ENCODE results near the gene SEMA4B. TPM values are rescaled to one million over a fixed set of nuclear protein-coding genes. Genes with fewer than 3 reads are reported as not detected.
"Not testable (repeated sequence)": the region's sequence is repeated elsewhere in the genome, so short reads cannot be mapped to it uniquely, and the experiment has no call there.

The SEMA4B gene
- total RNA-seq, 2 experiments from 2014 or later: 12.5 to 15.8 TPM

DNA sequence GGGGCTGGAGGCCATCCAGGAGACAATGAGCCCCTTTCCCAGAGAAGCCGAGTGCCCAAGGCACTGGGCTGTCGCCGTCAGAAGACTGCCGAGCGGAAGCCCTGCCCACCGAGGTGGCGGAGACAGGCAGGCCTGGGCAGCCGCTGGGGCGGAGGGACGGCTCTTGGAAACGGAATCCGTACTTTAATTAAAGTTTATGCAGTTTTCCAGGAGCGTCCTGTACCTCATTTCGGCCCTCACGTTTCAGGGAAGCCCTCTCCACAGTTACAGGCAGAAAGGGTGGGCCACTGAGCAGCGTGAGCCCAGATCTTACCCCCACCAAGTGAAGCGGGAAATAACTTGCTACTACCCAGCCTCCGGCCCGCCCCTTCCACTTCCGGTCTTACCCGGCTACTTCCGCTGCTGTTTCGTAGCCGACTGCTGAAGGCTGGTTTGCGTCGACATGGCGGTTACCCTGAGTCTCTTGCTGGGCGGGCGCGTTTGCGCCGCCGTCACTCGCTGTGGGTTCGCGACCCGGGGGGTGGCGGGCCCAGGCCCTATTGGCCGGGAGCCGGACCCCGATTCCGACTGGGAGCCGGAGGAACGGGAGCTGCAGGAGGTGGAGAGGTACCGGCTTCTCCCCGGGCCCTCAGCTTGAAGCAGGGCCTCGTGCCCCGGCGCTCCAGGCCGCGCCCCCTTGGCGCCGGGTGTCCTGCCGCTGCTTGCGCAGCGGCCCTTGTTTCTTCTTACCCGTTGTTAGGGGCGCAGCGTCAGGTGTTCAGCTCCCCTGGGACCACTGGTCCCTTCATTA is 64.3 kb downstream of the SEMA4B start, which contains the start of gene NGRN:
TSS of gene NGRN (plus strand) at position 402 of the 790 bp plus-strand sequence. CDS start at position 443, 41 bp downstream.
- ChIA-PET POLR2A (interaction anchor here (0.6 to 1.5 kb wide), 2 partner anchors 16 to 32 kb away, joined by 3 to 5 read pairs; partner anchors contain the start of gene TTLL13), CTCF (interaction anchor here (0.7 to 0.9 kb wide), 3 partner anchors 16 to 637 kb away, joined by 3 to 4 read pairs (median 3); partner anchors contain the start of genes CIB1, GDPGP1, MAN2A2 and TTLL13)
- intact Hi-C loops (cut with DNase I, micrococcal nuclease): loop anchor here (1.0 to 5.0 kb wide), 13 partner anchors 31 to 690 kb away; partner anchors contain the start of genes GDPGP1 (in 2 of the 2), AP3S2 (in 1 of the 2), BLM (in 1 of the 2) and HDDC3 (in 1 of the 2)
- Mint-ChIP-seq H3K27me3 (no peaks in the 10 kb centered on the region), H3K27ac (peak within 1 kb of the TSS; percentile 99), H3K4me1 (peaks cover 37% of the 10 kb centered on the region), H3K36me3 (ENCODE audit: low read depth) (peaks cover 29% of the 10 kb centered on the region), H3K9me3 (ENCODE audit: low read depth) (no peaks in the 10 kb centered on the region), H3K4me3 (peak within 1 kb of the TSS; percentile 98)
- ATAC-seq (peak; percentile 87), DNase-seq (peak; percentile 95)

- ChIA-PET CTCF (interaction anchor here (0.7 to 0.9 kb wide), 3 partner anchors 17 to 637 kb away, joined by 3 to 4 read pairs (median 3); partner anchors contain the start of genes CIB1, GDPGP1, MAN2A2 and TTLL13), POLR2A (interaction anchor here (1.5 kb wide), 1 partner anchor 17 kb away, joined by 5 read pairs; the partner anchor contains the start of gene TTLL13)
- peaks cover 42% of the 10 kb centered on the region for H3K4me1 Mint-ChIP-seq
- peak; percentile 28 for ATAC-seq
- H3K27me3 Mint-ChIP-seq: no peaks in the 10 kb centered on the region
- intact Hi-C loops (cut with DNase I, micrococcal nuclease): loop anchor here (1.0 to 5.0 kb wide), 2 partner anchors 666 to 691 kb away; partner anchors contain the start of genes HDDC3 (in 1 of the 2) and TICRR (in 1 of the 2)
- peak; percentile 70 for DNase-seq
- H3K9me3 Mint-ChIP-seq (ENCODE audit: low read depth): no peaks in the 10 kb centered on the region
- H3K27ac Mint-ChIP-seq: peak overlapping the region; percentile 99
- peak overlapping the region; percentile 98 for H3K4me3 Mint-ChIP-seq
- H3K36me3 Mint-ChIP-seq (ENCODE audit: low read depth): peaks cover 32% of the 10 kb centered on the region
Measured at GRCh38 chr15:90266061-90266431, 64.9 kb downstream of the SEMA4B start.

- ATAC-seq (no peak), DNase-seq (peak; percentile 53)
- ChIA-PET CTCF (no interaction called here), POLR2A (interaction anchor here (1.5 kb wide), 1 partner anchor 17 kb away, joined by 5 read pairs; the partner anchor contains the start of gene TTLL13)
- Mint-ChIP-seq H3K4me3 (peak overlapping the region; percentile 98), H3K9me3 (ENCODE audit: low read depth) (no peaks in the 10 kb centered on the region), H3K4me1 (peaks cover 46% of the 10 kb centered on the region), H3K27me3 (no peaks in the 10 kb centered on the region), H3K36me3 (ENCODE audit: low read depth) (peaks cover 35% of the 10 kb centered on the region), H3K27ac (peak overlapping the region; percentile 99)
- intact Hi-C loops (cut with DNase I, micrococcal nuclease): loop anchor here (1.0 to 5.0 kb wide), 2 partner anchors 666 to 691 kb away; partner anchors contain the start of genes HDDC3 (in 1 of the 2) and TICRR (in 1 of the 2)
Measured at GRCh38 chr15:90266485-90266884, 65.4 kb downstream of the SEMA4B start.

- DNase-seq (no peak), ATAC-seq (no peak)
- Mint-ChIP-seq H3K27ac (peak overlapping the region; percentile 72), H3K4me1 (peaks cover 55% of the 10 kb centered on the region), H3K27me3 (no peaks in the 10 kb centered on the region), H3K4me3 (peak overlapping the region; percentile 98), H3K9me3 (ENCODE audit: low read depth) (no peaks in the 10 kb centered on the region), H3K36me3 (ENCODE audit: low read depth) (peaks cover 44% of the 10 kb centered on the region)
- ChIA-PET CTCF (interaction anchor here (0.6 to 0.7 kb wide), 4 partner anchors 19 to 52 kb away, joined by 3 to 5 read pairs (median 4); partner anchors contain the start of genes CIB1, GDPGP1 and TTLL13), POLR2A (interaction anchor here (0.7 kb wide), 1 partner anchor 9 kb away, joined by 3 read pairs; no protein-coding TSS in a partner anchor)
- intact Hi-C loops (cut with DNase I, micrococcal nuclease): loop anchor here in 1 of 2 experiments (5.0 kb wide), 1 partner anchor 664 kb away; the partner anchor contains the start of gene HDDC3
Measured at GRCh38 chr15:90268415-90268814, 67.3 kb downstream of the SEMA4B start.

- peaks cover 45% of the 10 kb centered on the region for H3K4me1 Mint-ChIP-seq
- DNase-seq: no peak
- no peak for ATAC-seq
- H3K27me3 Mint-ChIP-seq: no peaks in the 10 kb centered on the region
- no peaks in the 10 kb centered on the region for H3K9me3 Mint-ChIP-seq (ENCODE audit: low read depth)
- POLR2A ChIA-PET: interaction anchor here (1.3 kb wide), 1 partner anchor 21 kb away, joined by 4 read pairs; the partner anchor contains the start of gene TTLL13
- intact Hi-C loops (cut with DNase I, micrococcal nuclease): no loop called here
- peaks cover 50% of the 10 kb centered on the region for H3K36me3 Mint-ChIP-seq (ENCODE audit: low read depth)
- H3K27ac Mint-ChIP-seq: peak overlapping the region; percentile 51
- H3K4me3 Mint-ChIP-seq: no peak overlapping the region
- CTCF ChIA-PET: interaction anchor here (0.6 to 1.3 kb wide), 6 partner anchors 9 to 450 kb away, joined by 3 to 8 read pairs (median 4); no protein-coding TSS in a partner anchor
Measured at GRCh38 chr15:90270502-90271150, 69.5 kb downstream of the SEMA4B start.

GRCh38 chr15:90271459-90272166 is 70.5 kb downstream of the SEMA4B start:
- CTCF ChIA-PET: interaction anchor here (1.2 kb wide), 1 partner anchor 18 kb away, joined by 4 read pairs; no protein-coding TSS in a partner anchor
- H3K27ac Mint-ChIP-seq: peak overlapping the region; percentile 86
- no peak for DNase-seq
- H3K4me1 Mint-ChIP-seq: peaks cover 45% of the 10 kb centered on the region
- H3K27me3 Mint-ChIP-seq: no peaks in the 10 kb centered on the region
- no peak overlapping the region for H3K4me3 Mint-ChIP-seq
- POLR2A ChIA-PET: interaction anchor here (1.3 kb wide), 1 partner anchor 22 kb away, joined by 4 read pairs; the partner anchor contains the start of gene TTLL13
- H3K36me3 Mint-ChIP-seq (ENCODE audit: low read depth): peaks cover 50% of the 10 kb centered on the region
- intact Hi-C loops (cut with DNase I, micrococcal nuclease): no loop called here
- no peak for ATAC-seq
- H3K9me3 Mint-ChIP-seq (ENCODE audit: low read depth): no peaks in the 10 kb centered on the region

DNA sequence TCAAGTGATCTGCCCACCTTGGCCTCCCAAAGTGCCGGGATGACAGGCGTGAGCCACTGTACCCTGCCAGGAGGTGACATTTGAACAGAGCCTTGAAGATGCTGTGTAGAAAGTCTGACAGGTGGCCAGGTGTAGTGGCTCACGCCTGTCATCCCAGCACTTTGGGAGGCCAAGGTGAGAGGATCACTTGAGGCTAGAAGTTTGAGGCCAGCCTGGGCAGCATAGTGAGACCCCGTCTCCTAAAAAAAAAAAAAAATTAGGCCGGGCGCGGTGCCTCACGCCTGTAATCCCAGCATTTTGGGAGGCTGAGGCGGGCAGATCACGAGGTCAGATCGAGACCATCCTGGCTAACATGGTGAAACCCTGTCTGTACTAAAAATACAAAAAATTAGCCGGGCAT is 77.3 kb downstream of the SEMA4B start:
- CTCF ChIA-PET; H3K4me3 Mint-ChIP-seq; intact Hi-C loops (cut with DNase I, micrococcal nuclease); ATAC-seq; DNase-seq; H3K9me3 Mint-ChIP-seq (ENCODE audit: low read depth); H3K27me3 Mint-ChIP-seq; H3K4me1 Mint-ChIP-seq; H3K27ac Mint-ChIP-seq; H3K36me3 Mint-ChIP-seq (ENCODE audit: low read depth): not testable (repeated sequence)
- POLR2A ChIA-PET: interaction anchor here (1.1 kb wide), 1 partner anchor 10 kb away, joined by 3 read pairs; no protein-coding TSS in a partner anchor

Other genes with a start within 250 kb of the SEMA4B start
- gene ZNF710, start 200.0 kb upstream of the SEMA4B start, total RNA-seq: 10 to 100 TPM; 22.8 to 34.9 TPM
- gene IDH2, start 98.9 kb upstream of the SEMA4B start, total RNA-seq: 100 to 1,000 TPM; 176 to 182 TPM
- 100 to 1,000 TPM; 135 to 140 TPM for gene CIB1, start 32.6 kb downstream of the SEMA4B start, total RNA-seq
- gene GDPGP1, start 32.9 kb downstream of the SEMA4B start, total RNA-seq: 1 to 10 TPM; 5.6 to 6.6 TPM
- under 1 TPM; 0.39 to 0.46 TPM for gene TTLL13, start 48.2 kb downstream of the SEMA4B start, total RNA-seq
- gene NGRN, start 64.3 kb downstream of the SEMA4B start, total RNA-seq: 10 to 100 TPM; 22.0 to 23.9 TPM
- 1 to 10 TPM; 1.5 to 2.0 TPM for gene ZNF774, start 151.0 kb downstream of the SEMA4B start, total RNA-seq
- 100 to 1,000 TPM; 181 to 334 TPM for gene IQGAP1, start 186.9 kb downstream of the SEMA4B start, total RNA-seq

Measured in activated CD4-positive, alpha-beta T cell treated with anti-CD3 and anti-CD28 coated beads for 36 hours (primary cell).